HL-60 (cell line): ENCODE measurements around the gene E4F1.
A peak's percentile ranks its signal among the peaks of the same experiment; 100 is the strongest.

ENCODE experiments used
- DNase-seq, 2 experiments: peaks; one replicate each; pipeline ENCODE4 v3.0.0-alpha.2; 2010 to 2020; ENCODE audit warnings: low read depth in 1 of 2, low spot score in 1 of 2
- H3K27ac ChIP-seq: fragments of 250-450 bp; sonication (Bioruptor Pico); replicated peaks from 2 replicates; pipeline ENCODE4 v1.5.1; 2020; ENCODE audit warnings: mild to moderate bottlenecking, moderate library complexity
- H3K27me3 ChIP-seq: fragments of 250-450 bp; sonication (Bioruptor Pico); 2 replicates; pipeline ENCODE4 v1.5.1; 2021; ENCODE audit warnings: mild to moderate bottlenecking, moderate library complexity; ENCODE audit not compliant: insufficient read depth, poor library complexity, severe bottlenecking
- H3K4me3 ChIP-seq: replicated peaks from 2 replicates; pipeline ENCODE4 v1.5.1; 2011; ENCODE audit warnings: mild to moderate bottlenecking, control low read depth, low read length; ENCODE audit not compliant: insufficient read depth
- GABPA ChIP-seq: IDR thresholded peaks from 2 replicates; pipeline ENCODE4 v1.6.1; 2012; ENCODE audit warnings: low read depth
- POLR2AphosphoS5 ChIP-seq: IDR thresholded peaks from 2 replicates; pipeline ENCODE4 v1.6.1; 2012; ENCODE audit warnings: low read depth
- SPI1 ChIP-seq: IDR thresholded peaks from 2 replicates; pipeline ENCODE4 v1.6.1; 2012; ENCODE audit warnings: low read depth, mild to moderate bottlenecking, borderline replicate concordance
- TF ChIP-seq, protein P1 (sequence below): IDR thresholded peaks from one replicate; pipeline ENCODE4 v1.5.1; 2011; ENCODE audit warnings: low read length, control low read depth, inconsistent platforms; ENCODE audit not compliant: insufficient read depth
- TF ChIP-seq, protein P2 (sequence below): IDR thresholded peaks from 2 replicates; pipeline ENCODE4 v1.6.1; 2012; ENCODE audit warnings: low read depth; ENCODE audit not compliant: insufficient replicate concordance

Gene E4F1

DNA sequence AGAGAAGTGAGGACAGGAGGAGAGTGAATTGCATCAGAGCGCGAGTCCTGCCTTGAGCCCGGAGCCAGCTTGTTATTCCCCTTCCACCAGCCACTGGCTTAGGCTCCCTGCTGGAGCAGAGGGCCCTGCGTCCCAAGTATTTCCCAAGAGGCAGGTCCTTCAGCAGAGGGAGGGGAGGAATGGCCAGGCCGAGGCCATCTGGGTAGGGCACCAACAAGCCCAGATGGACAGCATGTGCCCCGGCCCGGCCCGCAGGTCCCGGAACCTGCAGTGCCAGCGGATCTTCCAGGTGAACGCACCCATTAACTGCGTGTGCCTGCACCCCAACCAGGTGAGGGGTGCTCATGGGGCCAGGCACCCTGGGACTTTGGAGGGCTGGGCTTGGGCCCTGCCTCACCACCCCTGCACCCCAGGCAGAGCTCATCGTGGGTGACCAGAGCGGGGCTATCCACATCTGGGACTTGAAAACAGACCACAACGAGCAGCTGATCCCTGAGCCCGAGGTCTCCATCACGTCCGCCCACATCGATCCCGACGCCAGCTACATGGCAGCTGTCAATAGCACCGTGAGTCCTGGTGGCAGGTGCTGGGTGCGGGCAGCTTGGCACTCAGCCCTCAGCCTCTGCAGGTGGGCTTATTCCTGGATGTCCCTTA lies 16.5 kb upstream of the E4F1 start:
- 0 out of 2 replicates have a peak, but pooled peaks have one; percentile 16 for TF ChIP-seq POLR2AphosphoS5
- TF ChIP-seq, protein P1, sequence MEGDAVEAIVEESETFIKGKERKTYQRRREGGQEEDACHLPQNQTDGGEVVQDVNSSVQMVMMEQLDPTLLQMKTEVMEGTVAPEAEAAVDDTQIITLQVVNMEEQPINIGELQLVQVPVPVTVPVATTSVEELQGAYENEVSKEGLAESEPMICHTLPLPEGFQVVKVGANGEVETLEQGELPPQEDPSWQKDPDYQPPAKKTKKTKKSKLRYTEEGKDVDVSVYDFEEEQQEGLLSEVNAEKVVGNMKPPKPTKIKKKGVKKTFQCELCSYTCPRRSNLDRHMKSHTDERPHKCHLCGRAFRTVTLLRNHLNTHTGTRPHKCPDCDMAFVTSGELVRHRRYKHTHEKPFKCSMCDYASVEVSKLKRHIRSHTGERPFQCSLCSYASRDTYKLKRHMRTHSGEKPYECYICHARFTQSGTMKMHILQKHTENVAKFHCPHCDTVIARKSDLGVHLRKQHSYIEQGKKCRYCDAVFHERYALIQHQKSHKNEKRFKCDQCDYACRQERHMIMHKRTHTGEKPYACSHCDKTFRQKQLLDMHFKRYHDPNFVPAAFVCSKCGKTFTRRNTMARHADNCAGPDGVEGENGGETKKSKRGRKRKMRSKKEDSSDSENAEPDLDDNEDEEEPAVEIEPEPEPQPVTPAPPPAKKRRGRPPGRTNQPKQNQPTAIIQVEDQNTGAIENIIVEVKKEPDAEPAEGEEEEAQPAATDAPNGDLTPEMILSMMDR = no peak
- Histone ChIP-seq H3K4me3 (peak overlapping the region; percentile 80), H3K27ac (peak overlapping the region; percentile 97), H3K27me3 (no peaks in the 10 kb centered on the region)
- peak; percentile 77 to 80 for DNase-seq

DNA sequence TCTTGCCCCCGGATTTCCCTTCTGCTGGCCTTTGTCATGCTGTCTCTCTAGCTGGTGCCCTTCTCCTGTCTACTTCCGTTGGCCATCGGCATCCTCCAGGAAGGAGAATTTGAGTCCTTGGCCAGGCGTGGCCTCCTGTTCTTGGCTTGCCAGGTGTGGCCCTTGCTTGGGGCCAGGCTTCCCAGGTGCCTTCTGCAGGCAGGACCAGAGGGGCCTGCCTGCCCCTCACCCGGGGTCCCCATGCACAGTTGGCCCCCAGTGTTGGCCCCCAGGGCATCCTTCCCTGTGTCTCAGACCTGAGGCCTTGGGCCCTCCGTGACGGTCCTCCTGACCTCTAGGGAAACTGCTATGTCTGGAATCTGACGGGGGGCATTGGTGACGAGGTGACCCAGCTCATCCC lies 15.5 kb upstream of the E4F1 start:
- Histone ChIP-seq H3K27ac (no peak overlapping the region), H3K27me3 (no peaks in the 10 kb centered on the region), H3K4me3 (no peak overlapping the region)
- no peak for DNase-seq
- TF ChIP-seq SPI1 = no peak
- no peak for TF ChIP-seq POLR2AphosphoS5
- no peak for TF ChIP-seq GABPA
- TF ChIP-seq, protein P1 = no peak
- TF ChIP-seq, protein P2, sequence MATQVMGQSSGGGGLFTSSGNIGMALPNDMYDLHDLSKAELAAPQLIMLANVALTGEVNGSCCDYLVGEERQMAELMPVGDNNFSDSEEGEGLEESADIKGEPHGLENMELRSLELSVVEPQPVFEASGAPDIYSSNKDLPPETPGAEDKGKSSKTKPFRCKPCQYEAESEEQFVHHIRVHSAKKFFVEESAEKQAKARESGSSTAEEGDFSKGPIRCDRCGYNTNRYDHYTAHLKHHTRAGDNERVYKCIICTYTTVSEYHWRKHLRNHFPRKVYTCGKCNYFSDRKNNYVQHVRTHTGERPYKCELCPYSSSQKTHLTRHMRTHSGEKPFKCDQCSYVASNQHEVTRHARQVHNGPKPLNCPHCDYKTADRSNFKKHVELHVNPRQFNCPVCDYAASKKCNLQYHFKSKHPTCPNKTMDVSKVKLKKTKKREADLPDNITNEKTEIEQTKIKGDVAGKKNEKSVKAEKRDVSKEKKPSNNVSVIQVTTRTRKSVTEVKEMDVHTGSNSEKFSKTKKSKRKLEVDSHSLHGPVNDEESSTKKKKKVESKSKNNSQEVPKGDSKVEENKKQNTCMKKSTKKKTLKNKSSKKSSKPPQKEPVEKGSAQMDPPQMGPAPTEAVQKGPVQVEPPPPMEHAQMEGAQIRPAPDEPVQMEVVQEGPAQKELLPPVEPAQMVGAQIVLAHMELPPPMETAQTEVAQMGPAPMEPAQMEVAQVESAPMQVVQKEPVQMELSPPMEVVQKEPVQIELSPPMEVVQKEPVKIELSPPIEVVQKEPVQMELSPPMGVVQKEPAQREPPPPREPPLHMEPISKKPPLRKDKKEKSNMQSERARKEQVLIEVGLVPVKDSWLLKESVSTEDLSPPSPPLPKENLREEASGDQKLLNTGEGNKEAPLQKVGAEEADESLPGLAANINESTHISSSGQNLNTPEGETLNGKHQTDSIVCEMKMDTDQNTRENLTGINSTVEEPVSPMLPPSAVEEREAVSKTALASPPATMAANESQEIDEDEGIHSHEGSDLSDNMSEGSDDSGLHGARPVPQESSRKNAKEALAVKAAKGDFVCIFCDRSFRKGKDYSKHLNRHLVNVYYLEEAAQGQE = no peak

DNA sequence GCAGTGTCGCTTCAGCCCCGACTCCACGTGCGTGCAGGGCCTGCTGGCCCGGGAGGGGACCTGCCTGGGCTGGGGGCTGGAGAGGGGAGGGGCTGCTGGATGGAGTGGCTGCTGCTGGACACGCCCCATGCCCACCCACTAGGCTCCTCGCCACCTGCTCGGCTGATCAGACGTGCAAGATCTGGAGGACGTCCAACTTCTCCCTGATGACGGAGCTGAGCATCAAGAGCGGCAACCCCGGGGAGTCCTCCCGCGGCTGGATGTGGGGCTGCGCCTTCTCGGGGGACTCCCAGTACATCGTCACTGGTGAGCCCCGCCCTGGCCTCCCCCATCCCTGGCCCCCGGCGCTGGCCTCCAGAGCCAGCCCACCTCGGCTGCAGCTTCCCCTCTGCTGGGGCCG lies 15.1 kb upstream of the E4F1 start:
- Histone ChIP-seq H3K27ac (no peak overlapping the region), H3K27me3 (no peaks in the 10 kb centered on the region), H3K4me3 (no peak overlapping the region)
- no peak for DNase-seq
- TF ChIP-seq GABPA (no peak), SPI1 (no peak), POLR2AphosphoS5 (no peak)
- TF ChIP-seq, protein P1 = no peak
- TF ChIP-seq, protein P2 = no peak

DNA sequence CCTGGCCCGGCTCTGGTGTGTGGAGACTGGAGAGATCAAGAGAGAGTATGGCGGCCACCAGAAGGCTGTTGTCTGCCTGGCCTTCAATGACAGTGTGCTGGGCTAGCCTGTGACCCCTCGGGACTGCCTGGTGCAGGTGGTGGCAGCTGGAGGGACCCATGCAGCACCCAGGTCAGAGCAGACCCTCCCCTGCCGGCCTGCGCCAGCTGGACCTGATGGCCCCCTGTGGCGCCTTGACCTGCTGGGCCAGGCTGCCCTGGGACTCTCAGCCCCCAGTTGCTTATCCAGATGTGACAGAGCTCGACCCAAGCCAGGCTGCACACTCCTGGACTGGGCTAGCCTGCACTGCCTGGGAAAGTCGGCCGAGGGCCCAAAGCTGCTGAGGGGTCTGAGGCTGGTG lies 14.6 kb upstream of the E4F1 start:
- Histone ChIP-seq H3K4me3 (no peak overlapping the region), H3K27ac (no peak overlapping the region), H3K27me3 (no peaks in the 10 kb centered on the region)
- DNase-seq = no peak
- TF ChIP-seq, protein P1 = no peak
- TF ChIP-seq GABPA (no peak), POLR2AphosphoS5 (no peak), SPI1 (no peak)
- TF ChIP-seq, protein P2 = no peak
